Stimulated activated CD8-positive, alpha-beta memory T cell treated with anti-CD3 and anti-CD28 coated beads, Interleukin-15, amount 100 ng/mL, for 48 hours (primary cell): ENCODE measurements around the gene EIF5.

ENCODE experiments used
- DNase-seq, 2 donors: peaks; one replicate each; pipeline ENCODE4 v3.0.0-alpha.2; 2020; ENCODE audit warnings: low read depth in 2 of 2

Gene EIF5

GRCh38 chr14:103310576-103311095 is 23.4 kb upstream of the EIF5 start:
- DNase-seq = no peak

- DNase-seq = no peak
Measured at GRCh38 chr14:103311171-103311997, 22.7 kb upstream of the EIF5 start.

GRCh38 chr14:103312006-103312635 is 21.9 kb upstream of the EIF5 start:
- no peak for DNase-seq

GRCh38 chr14:103313704-103314103 is 20.3 kb upstream of the EIF5 start:
- DNase-seq = no peak

GRCh38 chr14:103314496-103315277 is 19.4 kb upstream of the EIF5 start:
- DNase-seq = no peak

- DNase-seq = no peak
Measured at GRCh38 chr14:103315351-103315911, 18.6 kb upstream of the EIF5 start.

GRCh38 chr14:103315941-103316340 is 18.1 kb upstream of the EIF5 start:
- DNase-seq = no peak

- no peak for DNase-seq
Measured at GRCh38 chr14:103316721-103317121, 17.3 kb upstream of the EIF5 start.

- DNase-seq = no peak
Measured at GRCh38 chr14:103317251-103317650, 16.8 kb upstream of the EIF5 start.

GRCh38 chr14:103317976-103318580 is 16.0 kb upstream of the EIF5 start:
- no peak for DNase-seq

GRCh38 chr14:103318750-103319419 is 15.2 kb upstream of the EIF5 start:
- no peak for DNase-seq

GRCh38 chr14:103319422-103319821 is 14.6 kb upstream of the EIF5 start:
- no peak for DNase-seq

- no peak for DNase-seq
Measured at GRCh38 chr14:103326078-103326477, 8.0 kb upstream of the EIF5 start.

- DNase-seq = no peak
Measured at GRCh38 chr14:103328941-103329340, 5.1 kb upstream of the EIF5 start.

GRCh38 chr14:103329401-103330347 is 4.4 kb upstream of the EIF5 start:
- DNase-seq = no peak

- DNase-seq = no peak
Measured at GRCh38 chr14:103330536-103330935, 3.5 kb upstream of the EIF5 start.

GRCh38 chr14:103332143-103332919 is 1.7 kb upstream of the EIF5 start:
- no peak for DNase-seq

GRCh38 chr14:103334644-103335622 is 896 bp downstream of the EIF5 start:
- peak; percentile 67 to 72 for DNase-seq
